ENCODE results near the gene FBRS.
"Not testable (repeated sequence)": the region's sequence is repeated elsewhere in the genome, so short reads cannot be mapped to it uniquely, and the experiment has no call there.

FBRS gene

DNA sequence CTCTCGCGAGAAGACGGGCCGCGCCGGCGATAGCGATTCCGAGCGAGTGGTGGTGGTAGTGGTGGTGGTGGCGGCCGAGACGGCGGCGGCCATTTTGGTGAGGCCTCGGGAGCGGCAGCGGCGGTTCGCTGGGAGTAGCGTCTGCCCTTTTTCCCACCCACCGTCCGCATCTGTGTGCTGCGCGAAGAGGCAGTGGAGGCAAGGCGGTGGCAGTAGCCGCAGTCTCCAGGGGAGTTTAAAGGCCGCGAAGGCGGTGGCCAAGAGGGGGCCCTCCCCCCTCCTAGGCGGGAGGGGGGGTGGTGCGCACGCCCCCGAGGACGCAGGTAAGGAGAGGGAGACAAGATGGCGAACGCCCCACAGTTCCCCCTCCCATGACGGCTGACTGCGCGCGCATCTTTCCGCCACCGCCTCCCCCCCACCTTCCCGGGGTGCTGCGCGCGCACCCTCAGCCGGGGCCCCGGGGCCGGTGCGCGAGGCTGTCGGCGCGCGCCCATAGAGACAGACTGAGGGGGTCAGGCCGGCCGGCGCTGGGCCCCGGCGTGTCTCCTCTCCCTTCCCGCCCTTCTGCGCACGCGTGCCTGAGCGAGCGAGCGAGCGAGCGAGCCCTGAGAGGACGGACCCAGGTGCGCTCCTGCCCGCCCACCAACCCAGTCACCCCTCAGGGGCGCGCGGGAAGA, 40.0 kb downstream of the FBRS start:
- peak; percentile 98 to 99 (median 99) for DNase-seq (ENCODE audit: low read depth in 4 of 4, low spot score in 1 of 4)

DNA sequence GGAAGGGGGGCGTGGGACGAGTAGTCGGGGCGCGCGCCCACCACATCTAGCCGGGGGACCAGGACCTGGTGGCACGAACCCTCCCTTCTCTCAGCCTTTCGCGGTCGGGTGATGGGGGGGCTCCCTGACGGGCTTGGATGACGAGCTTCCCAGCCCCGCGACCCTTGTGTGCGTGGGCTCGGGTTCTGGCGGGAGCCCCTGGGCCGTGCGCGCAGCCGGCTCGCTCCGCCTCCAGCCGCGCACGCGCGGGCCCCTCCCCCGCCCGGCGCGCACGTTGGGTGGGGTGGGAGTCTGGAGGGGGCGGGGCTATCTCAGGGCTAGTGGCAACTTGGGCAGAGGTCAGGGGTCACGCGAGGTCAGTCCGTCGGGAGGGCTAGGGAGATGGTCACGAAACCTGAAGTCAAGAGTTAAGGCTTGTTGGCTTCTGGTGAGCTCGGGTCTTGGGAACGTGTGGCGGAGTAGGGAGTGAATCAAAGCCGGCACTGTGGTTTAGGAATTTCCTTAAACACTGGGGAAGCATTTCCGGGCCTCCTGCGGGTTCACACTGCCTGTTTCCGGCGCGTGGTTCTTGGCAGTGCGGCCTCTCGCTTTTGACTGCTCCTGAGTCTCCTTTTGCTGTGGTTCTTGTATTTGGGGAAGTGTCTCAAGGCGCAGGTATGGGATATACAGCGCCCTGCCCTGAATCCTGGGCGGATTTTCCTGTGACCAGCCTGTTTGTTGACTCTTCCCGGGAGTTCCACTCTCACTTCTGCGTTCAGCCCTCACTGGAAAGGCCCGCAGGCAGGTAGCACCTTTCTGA, 40.8 kb downstream of the FBRS start, which contains the start of gene SRCAP:
TSS of gene SRCAP (plus strand) at position 356 of the 799 bp plus-strand sequence. CDS start 1,654 bp downstream, outside the sequence.
- DNase-seq (ENCODE audit: low read depth in 4 of 4, low spot score in 1 of 4), result peak; percentile 66 to 90 (median 82)

DNA sequence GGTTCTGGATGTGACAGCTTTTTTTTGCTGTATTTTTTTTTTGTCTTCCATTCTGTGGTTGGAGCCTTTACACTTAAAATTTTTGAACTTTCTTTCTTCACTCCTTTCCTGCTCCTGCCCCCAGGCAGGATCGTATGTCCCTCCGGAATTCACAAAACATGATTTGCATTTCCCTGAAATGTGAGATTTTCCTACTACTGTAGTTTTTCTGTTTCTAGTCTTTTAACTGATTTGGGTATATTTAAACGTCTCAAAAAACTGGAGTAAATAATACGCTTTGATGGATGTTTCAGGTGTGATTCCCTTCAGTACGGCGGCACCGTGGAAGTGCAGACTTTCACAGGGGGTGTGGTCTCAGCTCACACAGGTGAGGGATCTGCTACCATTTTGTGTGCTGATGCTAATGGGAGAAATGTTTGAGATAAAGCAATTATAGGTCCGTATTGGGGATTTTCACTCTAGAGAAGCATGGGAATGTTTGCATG, 41.4 kb downstream of the FBRS start:
- DNase-seq (ENCODE audit: low read depth in 4 of 4, low spot score in 1 of 4), result no peak

DNA sequence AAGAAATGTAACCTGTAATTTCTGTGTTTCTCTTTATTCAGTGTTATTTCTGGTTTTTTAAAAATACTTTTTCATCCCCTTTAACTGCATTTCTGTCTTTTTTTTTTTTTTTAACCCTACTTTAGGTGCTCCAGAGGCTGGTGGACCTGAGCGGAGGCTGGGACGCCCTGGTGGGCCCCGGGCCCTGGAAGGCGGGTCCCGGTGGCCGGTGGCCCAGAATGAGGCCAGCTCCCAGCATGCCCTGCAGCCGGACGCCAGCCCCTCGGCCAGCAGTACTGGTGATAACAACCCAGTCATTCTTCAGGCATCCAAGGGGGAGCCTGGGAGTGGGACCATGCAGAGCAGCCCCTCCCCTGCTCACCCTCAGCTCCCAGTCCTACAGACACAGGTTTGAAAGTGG, 42.3 kb downstream of the FBRS start:
- no peak for DNase-seq (ENCODE audit: low read depth in 4 of 4, low spot score in 1 of 4)

DNA sequence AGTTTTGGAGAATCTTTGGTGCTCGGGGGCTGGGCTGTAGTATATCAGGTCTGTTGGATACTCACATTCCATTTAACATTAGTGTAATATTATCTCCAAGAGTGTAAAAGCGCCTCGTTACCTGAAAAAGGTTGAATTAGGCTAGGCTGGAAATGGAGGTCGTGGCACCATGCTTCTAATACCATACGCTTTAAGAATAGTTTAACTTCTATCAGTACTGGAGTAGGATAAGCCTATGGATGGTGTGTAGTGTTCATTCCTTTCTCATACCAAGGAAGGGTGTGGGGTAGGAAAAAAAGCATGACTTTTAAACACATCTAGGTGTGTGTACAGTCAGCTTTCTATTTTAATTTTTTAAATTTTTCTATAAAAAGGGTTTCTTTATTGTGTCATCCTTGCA, 42.7 kb downstream of the FBRS start:
- DNase-seq (ENCODE audit: low read depth in 4 of 4, low spot score in 1 of 4), result no peak

DNA sequence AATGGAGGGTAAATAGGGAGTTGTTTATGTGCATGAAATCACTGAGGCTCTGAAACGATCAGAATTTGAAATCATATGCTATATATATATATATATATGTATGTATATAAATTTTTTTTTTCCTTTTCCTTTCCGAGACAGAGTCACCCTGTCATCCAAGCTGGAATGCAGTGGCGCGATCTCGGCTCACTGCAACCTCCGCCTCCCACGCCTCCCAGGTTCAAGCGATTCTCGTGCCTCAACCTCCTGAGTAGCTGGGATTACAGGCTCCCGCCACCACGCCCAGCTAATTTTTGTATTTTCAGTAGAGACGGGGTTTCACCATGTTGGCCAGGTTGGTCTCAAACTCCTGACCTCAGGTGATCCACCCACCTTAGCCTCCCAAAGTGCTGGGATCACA, 44.8 kb downstream of the FBRS start:
- not testable (repeated sequence) for DNase-seq (ENCODE audit: low read depth in 4 of 4, low spot score in 1 of 4)

DNA sequence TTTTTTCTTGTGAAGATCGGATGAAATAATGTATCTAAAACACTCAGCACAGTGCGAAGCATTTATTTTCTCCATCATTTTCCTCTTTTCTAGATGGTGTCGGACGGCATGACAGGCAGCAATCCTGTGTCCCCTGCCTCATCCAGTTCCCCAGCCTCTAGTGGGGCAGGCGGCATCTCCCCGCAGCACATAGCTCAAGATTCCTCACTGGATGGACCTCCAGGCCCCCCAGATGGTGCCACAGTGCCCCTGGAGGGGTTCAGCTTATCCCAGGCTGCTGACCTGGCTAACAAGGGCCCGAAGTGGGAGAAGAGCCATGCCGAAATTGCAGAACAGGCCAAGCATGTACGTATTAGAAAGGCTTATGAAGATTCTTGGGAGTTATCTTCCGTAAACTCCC, 45.7 kb downstream of the FBRS start:
- DNase-seq (ENCODE audit: low read depth in 4 of 4, low spot score in 1 of 4), result no peak

DNA sequence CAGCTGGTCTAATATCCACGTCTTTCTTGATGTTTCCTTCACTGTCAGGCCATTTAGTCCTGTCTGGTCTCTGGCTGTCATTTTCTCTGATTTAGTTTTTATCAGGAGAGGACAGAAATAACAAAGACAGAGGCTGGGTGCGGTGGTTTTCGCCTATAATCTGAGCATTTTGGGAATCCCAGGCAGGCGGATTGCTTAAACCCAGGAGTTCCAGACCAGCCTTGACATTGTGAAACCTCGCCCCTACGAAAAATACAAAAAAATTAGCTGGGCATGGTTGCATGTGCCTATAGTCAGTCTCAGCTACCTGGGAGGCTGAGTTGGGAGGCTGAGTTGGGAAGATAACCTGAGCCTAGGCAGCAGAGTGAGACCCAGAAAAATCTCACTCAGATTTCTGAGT, 47.8 kb downstream of the FBRS start:
- no peak for DNase-seq (ENCODE audit: low read depth in 4 of 4, low spot score in 1 of 4)

DNA sequence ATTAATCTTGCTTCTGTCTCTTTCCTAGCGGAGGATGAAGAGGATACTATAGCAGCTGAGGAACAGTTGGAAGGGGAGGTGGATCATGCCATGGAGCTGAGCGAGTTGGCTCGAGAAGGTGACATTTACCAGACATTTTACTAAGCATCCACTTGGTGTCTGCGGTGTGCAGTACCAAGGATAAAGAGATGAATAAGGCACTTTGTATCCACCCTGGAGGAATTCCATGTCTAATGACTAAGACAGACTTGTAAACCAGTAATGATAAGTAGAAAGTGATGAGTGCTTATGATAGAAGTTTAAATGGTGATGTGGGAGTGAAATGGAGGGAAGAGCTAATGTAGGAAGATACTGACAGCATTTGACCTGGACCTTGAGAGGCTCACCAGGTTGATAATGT, 52.7 kb downstream of the FBRS start:
- no peak for DNase-seq (ENCODE audit: low read depth in 4 of 4, low spot score in 1 of 4)

DNA sequence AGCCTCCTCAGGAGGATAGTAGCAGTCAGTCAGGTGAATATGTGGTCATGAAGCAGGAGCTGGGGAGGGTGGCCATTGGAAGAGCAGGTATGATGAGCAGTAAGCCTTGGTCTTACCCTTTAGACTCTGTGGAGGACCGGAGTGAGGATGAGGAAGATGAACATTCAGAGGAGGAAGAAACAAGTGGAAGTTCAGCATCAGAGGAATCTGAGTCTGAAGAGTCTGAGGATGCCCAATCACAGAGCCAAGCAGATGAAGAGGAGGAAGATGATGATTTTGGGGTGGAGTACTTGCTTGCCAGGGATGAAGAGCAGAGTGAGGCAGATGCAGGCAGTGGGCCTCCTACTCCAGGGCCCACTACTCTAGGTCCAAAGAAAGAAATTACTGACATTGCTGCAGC, 53.5 kb downstream of the FBRS start:
- DNase-seq (ENCODE audit: low read depth in 4 of 4, low spot score in 1 of 4), result no peak

DNA sequence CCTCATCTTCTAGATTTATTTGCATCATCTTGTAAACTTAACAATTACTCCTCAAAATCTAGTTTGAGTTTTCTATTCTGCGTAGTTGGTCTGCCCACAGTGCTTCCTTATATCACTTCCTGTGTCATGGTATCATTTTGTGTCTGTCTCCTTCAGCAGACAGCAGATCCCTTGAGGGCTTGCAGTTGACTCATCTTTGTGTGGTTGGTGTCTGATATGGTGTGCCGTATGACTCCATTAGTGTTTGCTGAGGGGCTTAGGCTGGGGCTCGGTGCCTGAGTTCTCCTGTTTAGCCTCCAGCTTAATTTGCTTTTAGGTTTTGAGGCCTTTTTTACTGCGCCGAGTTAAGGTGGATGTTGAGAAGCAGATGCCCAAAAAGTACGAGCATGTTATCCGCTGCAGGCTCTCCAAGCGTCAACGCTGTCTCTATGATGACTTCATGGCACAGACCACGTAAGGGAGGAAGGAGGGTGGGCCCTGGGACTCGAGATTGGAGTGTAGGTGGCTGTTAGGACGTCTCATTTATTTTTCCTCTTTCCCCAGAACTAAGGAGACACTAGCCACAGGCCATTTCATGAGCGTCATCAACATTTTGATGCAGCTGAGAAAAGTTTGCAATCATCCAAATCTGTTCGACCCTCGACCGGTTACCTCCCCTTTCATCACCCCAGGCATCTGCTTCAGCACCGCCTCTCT, 57.7 kb downstream of the FBRS start:
- DNase-seq (ENCODE audit: low read depth in 4 of 4, low spot score in 1 of 4), result peak in 3 of 4 experiments; percentile 12 to 25 (median 19)

DNA sequence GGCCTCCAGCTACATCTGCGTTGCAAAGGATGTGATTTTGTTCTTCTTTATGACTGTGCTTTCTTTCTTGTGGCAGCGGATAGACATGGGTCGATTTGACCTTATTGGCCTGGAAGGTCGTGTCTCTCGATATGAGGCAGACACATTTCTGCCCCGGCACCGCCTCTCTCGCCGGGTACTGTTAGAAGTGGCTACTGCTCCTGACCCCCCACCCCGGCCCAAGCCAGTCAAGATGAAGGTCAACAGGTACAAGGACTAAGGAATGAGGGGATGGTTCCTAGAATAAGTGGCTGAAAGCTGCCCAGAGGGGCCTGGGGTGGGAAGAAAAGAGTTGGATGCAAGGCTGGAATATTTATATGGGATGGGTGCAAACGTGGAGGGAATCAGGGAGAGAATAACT, 61.9 kb downstream of the FBRS start:
- no peak for DNase-seq (ENCODE audit: low read depth in 4 of 4, low spot score in 1 of 4)

Data from stimulated activated CD4-positive, alpha-beta T cell treated with anti-CD3 and anti-CD28 coated beads, Interleukin-1b, Interleukin-23, amount 100 ng/mL, for 24 hours (primary cell).